Stimulated activated CD4-positive, alpha-beta T cell treated with anti-CD3 and anti-CD28 coated beads, TNF-alpha, amount 100 ng/mL, for 48 hours (primary cell): ENCODE results near the gene SCUBE1.

Source experiments
- DNase-seq, 3 donors: peaks; one replicate each; pipeline ENCODE4 v3.0.0-alpha.2; 2020; ENCODE audit warnings: low read depth in 3 of 3

Gene SCUBE1

DNA sequence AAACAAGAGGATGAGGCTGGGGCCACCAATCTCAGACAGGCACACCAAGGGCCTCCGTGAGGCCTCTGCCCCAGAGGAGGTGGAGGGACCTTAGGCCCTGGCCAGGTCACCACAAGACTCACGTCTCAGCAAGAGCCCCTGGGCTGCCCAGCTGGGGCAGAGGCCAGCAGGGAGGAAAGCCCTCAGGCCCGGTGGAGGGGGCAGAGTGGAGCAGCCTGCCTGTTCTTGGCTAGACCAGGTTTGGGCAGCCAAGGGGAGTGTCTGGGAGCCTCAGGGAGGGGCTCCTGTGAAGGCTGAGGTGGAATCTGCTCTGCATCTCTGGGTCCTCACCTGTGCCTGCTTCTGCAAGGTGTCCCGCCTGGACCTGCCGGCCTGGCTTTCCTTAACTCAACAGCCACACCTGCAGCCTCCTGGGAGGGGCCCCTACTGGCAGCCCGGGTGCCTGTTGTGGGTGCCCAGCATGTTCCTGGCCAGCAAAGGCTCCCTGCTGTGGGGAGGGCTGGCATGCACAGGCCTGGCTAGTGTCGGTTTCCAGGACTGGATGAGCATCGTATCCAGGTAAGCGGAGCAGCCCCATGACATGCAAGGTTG, 168.1 kb downstream of the SCUBE1 start:
- DNase-seq: no peak

DNA sequence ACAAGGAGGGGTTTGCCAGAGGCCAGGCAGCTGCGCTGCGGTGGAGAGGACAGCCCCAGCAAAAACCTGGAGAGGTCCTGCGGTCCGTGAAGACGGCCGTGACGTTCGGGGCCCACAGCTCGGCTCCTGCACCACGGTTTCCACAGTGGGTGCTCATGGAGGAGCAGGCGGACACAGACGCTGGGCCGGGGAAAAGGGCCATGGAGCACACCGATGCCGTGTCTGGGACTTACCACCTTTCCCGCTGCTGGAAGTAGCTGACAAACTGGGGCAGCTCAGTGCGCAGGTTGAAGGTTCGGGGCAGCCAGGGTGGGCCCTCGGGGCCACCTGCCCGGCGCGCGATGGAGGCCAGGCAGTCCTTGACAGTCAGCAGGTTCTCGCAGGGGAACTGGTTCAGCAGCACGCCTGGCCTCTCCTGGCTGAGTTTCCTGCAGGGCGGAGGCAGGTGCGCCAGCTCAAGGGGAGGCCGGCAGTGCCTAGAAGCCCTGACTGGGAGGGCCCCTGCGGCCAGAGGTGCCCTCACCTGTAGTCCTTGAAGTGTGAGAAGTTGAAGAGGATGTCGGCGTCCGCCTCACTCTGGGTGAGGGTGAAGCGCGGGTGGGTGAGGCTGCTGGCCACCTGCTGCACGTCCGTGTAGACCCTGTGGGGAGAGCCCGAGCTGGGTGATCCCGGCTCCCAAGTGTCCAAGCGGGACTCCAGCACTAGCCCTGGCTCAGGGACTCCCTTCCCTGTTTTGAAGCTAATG, 169.0 kb downstream of the SCUBE1 start:
- no peak for DNase-seq

DNA sequence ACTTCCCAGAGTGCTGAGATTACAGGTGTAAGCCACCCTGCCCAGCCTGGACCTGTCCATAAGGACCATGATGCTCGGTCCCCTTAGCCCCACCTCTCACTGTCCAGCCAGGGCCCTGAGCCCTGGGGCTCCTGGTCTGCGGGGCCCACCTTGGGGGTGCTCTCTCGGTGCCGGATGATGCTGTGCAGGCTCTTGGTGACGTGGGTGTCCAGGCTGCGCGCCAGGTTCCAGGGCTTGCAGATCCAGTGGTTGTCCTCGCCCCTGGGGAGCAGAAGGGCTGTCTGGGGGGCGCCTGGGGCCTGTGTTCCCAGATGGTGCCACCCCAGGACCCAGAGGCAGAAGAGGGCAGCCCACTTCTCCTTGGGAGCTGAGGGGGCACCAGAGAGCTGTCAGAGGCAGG, 169.6 kb downstream of the SCUBE1 start:
- no peak for DNase-seq

DNA sequence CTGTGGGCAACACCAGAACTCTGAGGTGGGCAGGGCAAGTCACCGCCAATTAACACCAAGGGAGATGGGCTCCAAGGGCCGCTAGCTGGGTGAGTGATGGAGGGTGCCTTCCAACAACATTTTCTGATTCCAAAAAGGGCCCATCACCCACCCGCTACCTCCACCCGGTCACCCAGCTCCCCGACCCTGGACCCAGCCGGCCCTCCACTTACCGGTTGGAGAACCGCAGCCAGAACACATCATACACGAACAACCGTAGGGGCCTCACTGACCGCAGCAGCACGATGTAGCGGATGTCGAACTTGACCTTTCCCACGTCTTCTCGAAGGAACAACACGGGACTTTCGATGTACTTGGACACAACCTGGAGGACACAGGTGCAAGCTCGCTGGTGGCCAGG, 171.0 kb downstream of the SCUBE1 start:
- no peak for DNase-seq

DNA sequence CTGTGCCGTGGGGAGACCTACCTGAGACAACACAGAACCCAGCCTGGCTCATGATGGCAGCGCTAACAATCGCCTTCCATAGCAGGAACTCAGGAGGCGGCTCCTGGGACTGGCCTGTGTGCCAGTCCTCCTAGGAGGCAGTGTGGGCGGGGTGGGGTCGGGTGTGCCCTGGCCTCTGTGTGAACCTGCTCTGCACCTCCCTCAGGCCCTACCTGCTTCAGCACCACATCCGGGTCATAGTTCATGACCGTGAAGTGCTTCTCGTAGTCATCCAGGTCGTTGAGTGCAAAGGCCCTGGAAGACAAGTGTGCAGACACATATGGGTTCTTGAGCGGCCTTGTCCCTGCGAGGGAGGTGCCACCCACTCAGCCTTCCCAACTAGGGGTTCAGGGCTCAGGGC, 171.6 kb downstream of the SCUBE1 start:
- no peak for DNase-seq

DNA sequence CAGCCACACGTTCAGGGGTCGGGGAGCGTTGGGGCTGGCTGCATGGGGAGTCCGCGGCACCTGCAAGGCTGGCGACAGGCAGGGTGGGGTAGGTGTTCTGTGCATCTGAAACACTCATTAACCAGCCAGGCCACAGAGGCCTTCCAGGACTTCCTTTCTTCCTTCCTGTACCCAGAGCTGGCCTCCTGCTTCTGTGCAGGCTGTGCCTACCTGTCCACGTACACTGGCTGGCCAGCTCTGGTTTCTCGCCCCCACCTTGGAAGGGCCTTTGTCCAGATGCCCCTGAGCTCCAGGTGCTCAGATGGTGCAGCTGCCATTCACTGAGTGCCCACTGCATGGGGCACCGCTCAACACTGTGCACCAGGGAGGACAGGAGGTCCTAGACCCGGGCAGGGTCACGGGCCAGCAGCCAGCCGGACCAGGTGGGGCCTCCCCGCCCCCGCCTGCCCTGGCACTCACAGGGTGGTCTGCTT, 172.1 kb downstream of the SCUBE1 start:
- no peak for DNase-seq

DNA sequence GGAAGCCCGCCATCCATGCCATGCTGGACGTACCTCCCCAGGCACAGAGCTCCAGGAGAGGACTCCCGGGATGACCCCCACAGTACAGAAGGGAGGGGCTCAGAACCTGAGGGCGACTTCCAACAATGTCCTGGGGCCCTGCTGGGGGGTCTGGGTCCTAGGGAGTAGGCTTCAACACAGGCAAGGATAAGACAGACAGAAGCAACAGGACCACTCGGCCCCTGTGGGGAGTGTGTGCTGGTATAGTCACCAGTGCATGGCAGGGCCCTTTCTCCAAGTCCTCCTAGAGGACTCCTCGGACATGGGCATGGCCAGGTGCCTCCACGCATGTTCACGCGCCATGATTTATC, 173.1 kb downstream of the SCUBE1 start:
- DNase-seq: no peak

DNA sequence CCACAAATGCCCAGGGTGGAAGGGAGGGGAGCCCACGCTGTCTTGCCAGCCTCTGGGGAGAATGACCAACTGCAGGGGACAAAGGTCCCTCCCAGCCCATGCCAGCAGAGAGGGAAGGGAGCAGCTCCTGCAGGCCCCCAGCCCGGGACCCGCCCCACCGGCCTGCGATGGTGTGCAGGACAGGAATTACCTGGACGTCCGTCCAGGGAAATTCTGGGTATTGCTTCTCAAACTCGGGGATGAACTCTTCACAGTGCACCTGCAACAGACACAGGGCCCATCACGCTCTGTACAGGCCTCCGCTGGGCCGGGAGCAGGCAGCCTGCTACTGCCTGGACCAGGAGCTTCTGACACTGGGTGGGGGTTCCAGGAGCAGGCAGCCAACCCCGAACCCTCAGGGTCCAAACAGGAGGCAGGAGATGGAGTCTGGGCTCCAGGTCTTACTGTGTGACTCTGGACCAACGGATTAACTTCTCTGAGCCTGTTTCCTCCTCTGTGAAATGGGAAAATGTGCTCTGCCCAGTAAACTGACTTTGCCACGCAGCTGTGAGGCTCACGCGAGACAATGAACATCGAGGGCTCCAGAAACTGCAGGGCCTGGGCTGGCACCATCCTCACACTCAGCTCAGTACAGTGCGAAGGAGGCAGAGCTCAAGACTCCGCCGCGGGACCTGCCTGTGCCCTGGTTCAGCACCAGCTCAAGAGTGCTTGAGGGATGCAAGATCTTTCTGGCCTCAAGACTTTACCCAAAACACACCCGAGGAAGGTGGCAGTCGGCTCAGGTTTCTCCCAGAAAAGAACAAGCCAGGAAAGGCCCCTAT, 173.7 kb downstream of the SCUBE1 start:
- no peak for DNase-seq

DNA sequence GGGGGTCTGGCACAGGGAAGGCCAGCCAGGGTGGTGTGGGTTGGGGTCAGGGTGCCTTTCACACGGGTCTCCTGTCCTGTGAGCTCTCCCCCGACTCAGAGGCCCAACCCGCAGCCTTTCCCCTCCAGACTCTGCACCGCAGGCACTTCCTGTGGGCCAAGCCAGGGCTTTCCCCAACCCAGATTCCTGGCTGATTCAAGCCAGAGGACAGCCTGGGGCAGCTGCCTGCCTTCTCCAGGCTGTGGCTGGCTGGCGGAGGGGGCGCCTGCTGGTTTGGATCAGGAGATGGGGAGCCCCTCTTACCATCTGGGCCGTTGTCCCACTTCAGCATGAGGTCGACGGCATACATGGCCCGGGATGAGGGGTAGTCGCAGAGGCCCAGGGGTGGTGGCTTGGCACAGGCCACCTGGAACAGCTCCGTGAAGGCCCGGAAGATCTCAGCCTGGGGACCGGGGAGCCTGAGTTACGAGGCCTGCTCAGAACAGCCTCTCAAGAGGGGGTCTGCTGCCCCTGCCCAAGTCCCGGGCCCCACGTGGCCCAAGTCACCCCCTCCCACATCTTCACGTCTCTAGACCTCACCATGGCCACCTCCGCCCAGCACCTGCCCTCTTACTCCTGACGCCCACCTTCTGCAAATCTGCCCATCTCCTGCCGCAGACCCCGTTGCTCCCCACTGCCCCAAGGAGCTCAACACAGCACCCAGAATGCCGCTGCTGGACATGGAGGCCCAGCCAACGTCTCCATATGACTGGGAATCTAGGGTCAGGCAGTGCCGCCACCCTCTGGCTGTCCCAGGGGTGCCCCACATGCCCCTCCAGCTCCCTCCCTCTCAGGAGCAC, 174.5 kb downstream of the SCUBE1 start:
- no peak for DNase-seq

DNA sequence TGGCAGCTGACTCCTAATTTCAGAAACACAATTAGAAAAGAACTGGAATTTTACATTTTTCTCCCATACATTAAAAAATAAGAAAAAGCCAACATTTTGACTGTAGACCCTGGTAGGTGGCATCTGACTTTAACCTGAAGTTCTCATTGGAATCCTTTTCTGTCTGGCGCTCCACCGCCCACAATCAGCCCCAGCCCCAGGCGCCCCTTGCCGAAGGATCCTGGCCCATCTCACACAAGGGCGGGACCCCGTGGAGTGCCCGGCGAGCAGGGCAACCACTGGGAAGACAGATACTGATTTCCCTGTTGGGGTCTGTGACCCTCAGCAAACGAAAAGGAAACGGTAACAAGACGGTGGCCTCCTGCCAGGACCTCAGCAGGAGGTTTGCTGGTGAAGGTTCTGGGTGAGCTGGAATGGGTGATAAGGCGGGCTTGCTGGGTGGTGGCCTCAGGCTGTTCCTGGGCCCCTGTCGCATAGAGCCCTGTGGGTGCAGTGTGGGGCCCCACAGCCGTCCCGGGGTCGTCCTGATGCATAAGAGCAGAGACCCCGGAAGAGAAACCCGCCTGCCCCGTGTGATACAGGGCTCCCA, 176.1 kb downstream of the SCUBE1 start:
- no peak for DNase-seq

DNA sequence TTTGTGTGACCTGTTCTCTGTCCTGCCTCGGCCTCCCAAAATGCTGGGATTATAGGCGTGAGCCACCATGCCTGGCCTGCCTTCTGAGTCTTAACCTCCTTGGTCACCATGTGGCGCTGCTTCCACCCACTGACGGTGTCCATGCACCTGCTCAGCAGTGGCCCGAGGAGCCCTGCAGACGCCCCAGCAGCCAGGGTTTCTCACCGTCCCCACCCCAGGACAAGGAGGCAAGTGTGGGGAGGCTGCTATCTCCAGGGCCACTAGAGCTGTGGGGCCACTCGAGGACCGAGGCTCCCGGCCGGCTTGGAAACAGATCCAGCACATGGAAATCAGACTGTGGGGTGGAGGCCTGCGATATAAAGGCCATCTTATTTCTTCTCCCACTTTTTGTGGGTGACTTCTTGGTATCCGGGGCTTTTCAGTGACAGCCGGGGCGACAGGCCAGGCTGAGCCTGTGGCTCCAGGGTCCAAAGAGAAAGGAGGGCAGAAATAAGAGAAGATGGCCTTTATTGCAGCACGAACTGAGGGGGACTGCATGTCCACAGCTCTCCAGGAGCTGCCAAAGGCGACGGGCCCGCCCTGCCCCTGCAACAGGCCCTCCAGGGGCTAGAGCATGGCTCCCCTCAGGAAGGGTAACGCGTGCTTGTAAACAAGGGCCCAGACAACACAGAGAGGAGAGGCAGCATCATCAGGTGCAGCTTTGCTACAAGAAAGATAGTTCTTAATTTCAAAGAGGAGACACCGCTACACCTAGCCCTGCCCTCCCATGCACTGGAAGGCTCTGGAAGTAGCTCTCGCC, 176.8 kb downstream of the SCUBE1 start:
- no peak for DNase-seq

DNA sequence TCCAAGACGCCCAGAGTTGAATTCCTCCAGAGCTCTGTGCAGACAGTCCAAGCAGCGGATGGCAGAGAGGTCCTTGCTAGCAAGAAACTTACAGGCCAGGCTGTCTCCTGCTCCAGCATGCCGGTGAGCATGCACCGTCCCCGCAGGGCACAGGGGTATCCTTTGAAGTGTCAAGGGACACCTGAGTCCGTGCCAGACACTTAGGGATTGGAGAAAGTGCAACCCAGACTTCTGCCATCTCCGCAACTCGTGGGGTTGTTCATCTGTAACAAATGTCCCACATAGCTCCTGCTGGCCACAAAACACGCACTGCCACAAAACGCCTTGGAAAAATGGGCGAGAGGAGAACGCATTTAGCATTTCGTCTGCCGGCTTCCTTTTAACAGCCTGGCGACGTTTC, 178.5 kb downstream of the SCUBE1 start:
- DNase-seq: no peak

DNA sequence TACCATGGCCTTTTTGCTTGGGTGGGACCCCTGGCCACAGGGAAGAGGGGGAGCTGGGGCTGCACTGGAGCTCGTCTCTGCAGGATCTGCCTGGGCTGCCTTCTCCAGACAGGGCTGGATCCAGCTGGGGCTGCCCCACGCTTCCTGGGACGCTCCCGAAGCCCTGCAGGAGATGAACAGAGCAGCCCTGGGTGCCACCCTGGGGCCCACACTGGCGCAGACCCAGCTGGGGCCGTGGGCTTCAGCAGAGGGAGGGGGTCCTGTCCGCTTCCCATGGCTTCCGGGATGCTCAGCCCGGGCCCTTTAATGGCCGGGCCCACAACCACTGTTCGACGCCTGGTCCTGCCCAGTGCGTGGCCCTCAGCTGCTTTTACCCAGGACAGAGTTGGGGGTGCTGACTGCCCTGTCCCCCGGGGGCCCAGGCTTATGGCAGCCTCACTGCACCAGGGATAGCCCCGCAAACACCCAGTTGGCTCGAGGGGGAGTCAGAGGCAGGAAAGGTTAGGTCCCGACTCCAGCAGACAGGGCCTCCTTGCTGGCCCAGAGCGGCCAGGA, 179.9 kb downstream of the SCUBE1 start:
- no peak for DNase-seq

DNA sequence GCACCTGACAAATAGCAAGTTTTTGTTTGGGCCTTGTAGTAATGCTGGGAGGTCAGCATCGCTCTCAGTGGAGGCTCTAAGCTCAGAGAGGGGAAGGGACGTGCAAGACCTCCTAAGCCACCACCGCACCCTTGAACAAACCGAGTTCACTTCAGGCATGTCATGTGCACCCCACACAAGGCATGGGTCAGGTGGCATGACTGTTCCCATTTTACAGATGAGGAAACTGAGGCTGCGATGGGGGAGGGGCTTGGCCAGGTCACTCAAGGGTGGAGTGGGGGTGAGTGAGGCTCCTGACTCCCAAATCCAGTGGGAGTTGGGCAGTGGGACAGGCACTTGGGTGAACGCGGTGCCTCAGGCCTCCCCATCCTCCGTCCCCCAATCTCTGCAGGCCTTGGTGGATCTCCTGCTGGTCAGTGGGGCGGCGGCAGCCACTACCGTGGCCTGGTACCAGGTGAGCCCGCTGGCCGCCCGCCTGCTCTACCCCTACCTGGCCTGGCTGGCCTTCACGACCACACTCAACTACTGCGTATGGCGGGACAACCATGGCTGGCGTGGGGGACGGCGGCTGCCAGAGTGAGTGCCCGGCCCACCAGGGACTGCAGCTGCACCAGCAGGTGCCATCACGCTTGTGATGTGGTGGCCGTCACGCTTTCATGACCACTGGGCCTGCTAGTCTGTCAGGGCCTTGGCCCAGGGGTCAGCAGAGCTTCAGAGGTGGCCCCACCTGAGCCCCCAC, 180.6 kb downstream of the SCUBE1 start:
- DNase-seq: no peak

DNA sequence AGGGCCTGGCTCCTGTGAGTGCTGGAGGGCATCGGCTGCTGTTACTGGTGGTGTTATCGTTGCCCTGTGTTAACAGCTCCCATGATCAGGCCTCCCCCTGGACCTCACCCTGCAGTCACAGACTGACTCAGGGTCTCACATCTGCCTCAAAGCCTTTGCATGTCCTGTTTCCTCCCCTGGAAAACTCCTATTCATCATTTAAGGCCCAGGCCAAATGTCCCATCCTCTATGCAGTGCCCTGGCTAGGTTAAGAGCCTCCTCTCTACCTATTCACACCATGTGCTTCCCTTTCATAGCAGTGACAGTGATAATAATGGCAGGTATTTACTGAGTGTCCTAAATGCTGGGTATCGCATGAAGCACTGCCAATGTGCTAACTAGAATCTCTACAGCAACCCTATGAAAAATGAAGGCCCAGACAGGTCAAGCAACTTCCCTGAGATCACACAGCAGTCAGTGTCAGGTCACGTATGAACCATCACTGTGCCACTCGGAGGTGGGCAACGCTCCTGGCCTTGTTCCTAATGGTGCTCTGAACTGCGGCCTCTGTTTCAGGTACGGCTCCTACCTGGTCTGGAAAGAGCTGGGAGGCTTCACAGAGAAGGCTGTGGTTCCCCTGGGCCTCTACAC, 182.6 kb downstream of the SCUBE1 start:
- DNase-seq: no peak

DNA sequence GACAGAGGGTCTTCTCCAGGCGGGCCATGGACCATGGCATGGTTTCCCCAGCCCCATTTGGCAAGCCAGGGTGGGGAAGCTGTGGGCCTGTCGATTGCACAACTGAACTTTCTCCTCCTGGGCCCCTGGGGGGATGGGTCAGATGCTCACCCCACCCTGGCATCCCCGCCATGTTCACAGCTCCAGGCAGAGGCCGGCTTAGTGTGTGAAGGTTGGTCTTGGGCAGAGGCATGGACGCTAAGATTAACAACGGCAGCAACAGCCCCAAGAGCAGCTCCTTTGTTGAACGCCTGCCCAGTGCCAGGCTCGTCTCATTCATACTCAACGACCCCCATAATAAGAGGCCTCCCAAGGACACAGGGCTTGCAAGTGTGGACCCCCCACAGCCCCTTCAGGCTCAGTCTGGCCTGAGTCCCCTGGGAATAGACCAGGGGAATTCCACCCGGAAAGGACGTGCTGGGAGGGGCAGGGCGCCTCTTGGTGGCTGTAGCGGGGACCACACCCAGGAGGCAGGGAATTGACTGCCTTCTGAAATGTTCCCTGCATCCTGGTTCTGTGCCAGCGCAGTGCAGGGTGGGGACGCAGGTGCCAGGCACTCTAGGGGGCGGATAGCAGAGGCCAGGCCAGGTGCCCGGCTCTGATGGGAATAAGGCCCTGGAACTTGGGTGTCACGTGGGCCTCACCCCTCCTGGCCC, 183.5 kb downstream of the SCUBE1 start:
- DNase-seq: no peak

DNA sequence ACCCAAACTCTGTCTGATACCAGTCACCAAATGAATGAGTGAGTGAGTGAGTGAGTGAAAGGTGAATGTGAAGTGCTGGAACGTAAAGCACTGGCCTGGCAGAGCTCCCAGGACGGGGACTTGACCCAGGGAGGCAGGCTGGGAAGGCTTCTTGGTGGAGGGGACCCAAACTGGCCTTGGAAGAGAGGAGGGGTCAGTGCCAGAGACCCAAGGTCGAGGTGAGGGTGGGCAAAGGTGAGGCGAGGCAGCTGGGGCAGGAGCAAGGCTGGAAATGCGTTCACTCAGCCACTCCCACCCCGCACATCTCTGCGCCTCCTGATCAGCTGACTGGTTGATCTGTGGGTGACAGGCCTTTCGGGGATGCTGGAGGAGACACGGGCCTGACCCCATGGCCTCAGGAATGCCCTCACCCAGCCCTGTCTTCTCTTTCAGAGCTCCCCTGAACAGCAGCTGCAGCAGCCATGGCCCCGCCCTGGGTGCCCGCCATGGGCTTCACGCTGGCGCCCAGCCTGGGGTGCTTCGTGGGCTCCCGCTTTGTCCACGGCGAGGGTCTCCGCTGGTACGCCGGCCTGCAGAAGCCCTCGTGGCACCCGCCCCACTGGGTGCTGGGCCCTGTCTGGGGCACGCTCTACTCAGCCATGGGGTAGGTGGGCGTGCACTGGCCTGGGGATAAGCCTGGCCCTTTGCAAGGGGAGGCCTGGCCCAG, 184.2 kb downstream of the SCUBE1 start:
- DNase-seq: no peak
